Activated B cell treated with CpG ODN at 0.5 μM for 24 hours (primary cell): ENCODE data around the gene TCF7L2. TPM values are rescaled to one million over a fixed set of nuclear protein-coding genes. Genes with fewer than 3 reads are reported as not detected.

Experiments used
- ATAC-seq: fragments of 200-7000 bp; cut with Tn5 transposase; one replicate; pipeline ENCODE4 v1.10.0; 2021; ENCODE audit warnings: low read depth, mild to moderate bottlenecking, moderate library complexity
- CTCF ChIA-PET: fragments of 350-600 bp; sonication (Branson Sonifier 250); formaldehyde crosslinking; loops from one replicate; lab custom pipeline; 2021; ENCODE audit warnings: antibody characterized with exemption; lab: Charles Lee
- POLR2A ChIA-PET: fragments of 350-600 bp; sonication (Branson Sonifier 250); formaldehyde crosslinking; loops from one replicate; lab custom pipeline; 2021; ENCODE audit warnings: antibody characterized with exemption; lab: Charles Lee
- DNase-seq: peaks from one replicate; pipeline ENCODE4 v3.0.0; 2022
- H3K27ac Mint-ChIP-seq: one replicate; pipeline ENCODE4 v1.8.0; 2020; ENCODE audit warnings: mixed read lengths
- H3K27me3 Mint-ChIP-seq: one replicate; pipeline ENCODE4 v1.8.0; 2021; ENCODE audit warnings: mixed read lengths
- H3K36me3 Mint-ChIP-seq: one replicate; pipeline ENCODE4 v1.8.0; 2021; ENCODE audit warnings: low read depth, mixed read lengths
- H3K4me1 Mint-ChIP-seq: one replicate; pipeline ENCODE4 v1.8.0; 2021; ENCODE audit warnings: mixed read lengths
- H3K4me3 Mint-ChIP-seq: one replicate; pipeline ENCODE4 v1.8.0; 2020; ENCODE audit warnings: mild to moderate bottlenecking, mixed read lengths
- H3K9me3 Mint-ChIP-seq: one replicate; pipeline ENCODE4 v1.8.0; 2020; ENCODE audit warnings: mixed read lengths
- CTCF ChIP-seq: fragments of 200-600 bp; IDR thresholded peaks from one replicate; pipeline ENCODE4 v1.8.0; 2022; ENCODE audit warnings: antibody characterized with exemption, mild to moderate bottlenecking
- intact Hi-C: fragments of 100-400 bp; cut with micrococcal nuclease; formaldehyde crosslinking; loops from one replicate; pipeline ENCODE4 v1.15.1; 2024
- total RNA-seq: library from RNA; stranded (reverse); gene quantifications from 2 replicates; pipeline ENCODE4 v1.2.3, GENCODE V29; 2022

Gene TCF7L2
- total RNA-seq, 1 donor from 2014 or later: 2.2 TPM

GRCh38 chr10:112915590-112916572 lies 34.2 kb upstream of the TCF7L2 start:
- POLR2A ChIA-PET: interaction anchor here (0.7 kb wide), 1 partner anchor 74 kb away, joined by 4 read pairs; no protein-coding TSS in a partner anchor
- no peak overlapping the region for H3K27ac Mint-ChIP-seq
- H3K36me3 Mint-ChIP-seq: no peaks in the 10 kb centered on the region
- no peaks in the 10 kb centered on the region for H3K27me3 Mint-ChIP-seq
- H3K4me3 Mint-ChIP-seq: no peak overlapping the region
- ATAC-seq (no peak), DNase-seq (no peak)
- CTCF ChIA-PET: no interaction called here
- no peak for TF ChIP-seq CTCF
- intact Hi-C loops: no loop called here
- no peaks in the 10 kb centered on the region for H3K4me1 Mint-ChIP-seq
- no peaks in the 10 kb centered on the region for H3K9me3 Mint-ChIP-seq

- H3K4me3 Mint-ChIP-seq: no peak overlapping the region
- ATAC-seq: no peak
- ChIA-PET CTCF (interaction anchor here (0.7 kb wide), 2 partner anchors 10 to 199 kb away, joined by 3 to 5 read pairs; no protein-coding TSS in a partner anchor), POLR2A (no interaction called here)
- no peak for TF ChIP-seq CTCF
- no peak overlapping the region for H3K27ac Mint-ChIP-seq
- no peaks in the 10 kb centered on the region for H3K36me3 Mint-ChIP-seq
- H3K4me1 Mint-ChIP-seq: no peaks in the 10 kb centered on the region
- no peaks in the 10 kb centered on the region for H3K9me3 Mint-ChIP-seq
- intact Hi-C loops: no loop called here
- no peaks in the 10 kb centered on the region for H3K27me3 Mint-ChIP-seq
- DNase-seq: no peak
These were observed 32.4 kb upstream of the TCF7L2 start for GRCh38 chr10:112917681-112918080.

GRCh38 chr10:112918771-112919170 lies 31.3 kb upstream of the TCF7L2 start:
- no peaks in the 10 kb centered on the region for H3K36me3 Mint-ChIP-seq
- no peak for DNase-seq
- no peak for ATAC-seq
- POLR2A ChIA-PET: no interaction called here
- TF ChIP-seq CTCF: no peak
- no peaks in the 10 kb centered on the region for H3K4me1 Mint-ChIP-seq
- CTCF ChIA-PET: no interaction called here
- H3K27ac Mint-ChIP-seq: no peak overlapping the region
- no peaks in the 10 kb centered on the region for H3K27me3 Mint-ChIP-seq
- intact Hi-C loops: no loop called here
- no peak overlapping the region for H3K4me3 Mint-ChIP-seq
- no peaks in the 10 kb centered on the region for H3K9me3 Mint-ChIP-seq

DNA sequence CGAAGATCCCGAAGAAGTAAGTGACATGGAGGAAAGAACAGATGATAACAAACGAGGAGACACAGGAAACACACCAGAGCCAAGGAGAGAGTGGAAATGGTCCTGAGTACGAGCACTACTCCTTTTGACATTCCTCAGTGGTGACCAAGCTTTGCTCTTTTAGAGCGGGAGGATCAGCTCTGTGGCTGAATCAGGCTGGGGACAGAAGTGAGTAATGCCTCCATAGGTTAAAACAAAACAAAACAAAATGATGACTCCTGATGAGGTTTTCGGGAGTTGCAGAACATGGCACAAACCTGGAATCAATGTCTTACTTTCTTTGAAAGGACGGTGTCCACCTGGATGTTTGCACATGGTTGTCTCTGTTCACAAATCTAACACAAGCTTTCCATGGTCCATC lies 30.3 kb upstream of the TCF7L2 start:
- H3K4me1 Mint-ChIP-seq: no peaks in the 10 kb centered on the region
- no peaks in the 10 kb centered on the region for H3K36me3 Mint-ChIP-seq
- intact Hi-C loops: no loop called here
- ATAC-seq (no peak), DNase-seq (no peak)
- ChIA-PET POLR2A (interaction anchor here (0.6 kb wide), 1 partner anchor 112 kb away, joined by 7 read pairs; no protein-coding TSS in a partner anchor), CTCF (no interaction called here)
- no peaks in the 10 kb centered on the region for H3K27me3 Mint-ChIP-seq
- no peak for TF ChIP-seq CTCF
- no peak overlapping the region for H3K4me3 Mint-ChIP-seq
- H3K27ac Mint-ChIP-seq: no peak overlapping the region
- no peaks in the 10 kb centered on the region for H3K9me3 Mint-ChIP-seq

DNA sequence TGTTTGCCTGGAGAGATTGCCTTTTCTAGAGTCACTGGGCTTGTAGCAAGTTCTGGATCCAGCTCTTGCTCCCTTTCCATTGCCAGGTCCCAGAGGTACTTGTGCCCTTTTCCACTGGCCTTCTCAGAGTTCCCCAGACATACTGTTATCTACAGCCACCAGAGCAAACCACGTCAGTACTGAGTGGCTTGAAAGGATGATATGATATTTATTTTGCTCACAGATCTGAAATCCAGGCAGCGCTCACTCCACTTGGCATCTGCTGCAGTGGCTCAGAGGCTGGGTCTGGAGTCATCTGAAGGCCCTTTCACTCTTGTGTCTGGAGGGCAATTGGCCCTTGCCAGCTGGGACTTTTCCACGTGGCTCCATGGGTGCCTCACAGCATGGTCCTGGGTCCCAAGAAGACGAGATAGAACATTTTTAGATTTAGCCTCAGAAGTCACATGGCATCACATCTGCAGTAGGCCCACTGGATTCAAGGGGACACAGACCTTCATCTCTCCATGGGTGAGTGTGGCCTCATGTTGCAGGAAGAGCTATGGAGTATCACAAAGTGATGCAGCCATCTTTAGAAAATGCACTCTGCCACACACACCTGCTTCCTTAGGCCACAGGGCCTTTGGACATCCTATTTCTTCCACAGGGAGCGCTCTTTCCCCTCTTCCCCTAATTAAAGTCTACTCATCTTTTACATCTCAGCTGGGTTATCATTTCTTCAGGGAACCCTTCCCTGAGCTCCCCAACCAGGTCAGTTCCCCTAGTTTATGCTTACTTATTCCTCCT lies 22.9 kb upstream of the TCF7L2 start:
- intact Hi-C loops: no loop called here
- Mint-ChIP-seq H3K27ac (no peak overlapping the region), H3K27me3 (no peaks in the 10 kb centered on the region), H3K36me3 (no peaks in the 10 kb centered on the region), H3K4me1 (no peaks in the 10 kb centered on the region), H3K4me3 (no peak overlapping the region), H3K9me3 (peaks cover 15% of the 10 kb centered on the region)
- no peak for ATAC-seq
- no peak for DNase-seq
- TF ChIP-seq CTCF: no peak
- POLR2A ChIA-PET: no interaction called here
- CTCF ChIA-PET: no interaction called here
